SJSA1 (cell line): ENCODE results near the gene HEXIM1. TPM values are rescaled to one million over a fixed set of nuclear protein-coding genes. Genes with fewer than 3 reads are reported as not detected.

Experiments
- DNase-seq, 2 experiments: peaks; one replicate each; pipeline ENCODE4 v3.0.0-alpha.2; 2015 to 2020; ENCODE audit warnings: low spot score in 2 of 2, low read depth in 1 of 2
- H3K27ac ChIP-seq: fragments of 250-450 bp; sonication (Bioruptor Pico); 2 replicates; pipeline ENCODE4 v1.5.1; 2020; ENCODE audit warnings: mild to moderate bottlenecking, moderate library complexity
- H3K27me3 ChIP-seq: fragments of 250-450 bp; sonication (Bioruptor Pico); replicated peaks from 2 replicates; pipeline ENCODE4 v1.5.1; 2020; ENCODE audit warnings: mild to moderate bottlenecking, moderate library complexity
- H3K36me3 ChIP-seq: fragments of 250-450 bp; sonication (Bioruptor Pico); 2 replicates; pipeline ENCODE4 v1.5.1; 2020; ENCODE audit warnings: mild to moderate bottlenecking
- H3K4me1 ChIP-seq: fragments of 250-450 bp; sonication (Bioruptor Pico); replicated peaks from 2 replicates; pipeline ENCODE4 v1.6.1; 2021; ENCODE audit warnings: mild to moderate bottlenecking
- H3K4me3 ChIP-seq: fragments of 250-450 bp; sonication (Bioruptor Pico); 2 replicates; pipeline ENCODE4 v1.5.1; 2020; ENCODE audit warnings: mild to moderate bottlenecking
- H3K9me3 ChIP-seq: fragments of 250-450 bp; sonication (Bioruptor Pico); replicated peaks from 2 replicates; pipeline ENCODE4 v1.5.1; 2020; ENCODE audit warnings: mild to moderate bottlenecking
- total RNA-seq: library from RNA; depleted of rRNA; stranded (reverse); fragments of >200 nt; shearing (Covaris generic); gene quantifications from 2 replicates; pipeline ENCODE4 v1.2.3, GENCODE V29; 2014; rRNA removed

The HEXIM1 gene
- total RNA-seq, 1 experiment from 2014 or later, result 7.3 TPM

- no peaks in the 10 kb centered on the region for H3K9me3 ChIP-seq
- H3K4me1 ChIP-seq, result peaks cover 6% of the 10 kb centered on the region
- DNase-seq, result no peak
- peaks cover 4% of the 10 kb centered on the region for H3K27me3 ChIP-seq
- no peak overlapping the region for H3K4me3 ChIP-seq
- H3K36me3 ChIP-seq, result no peaks in the 10 kb centered on the region
- H3K27ac ChIP-seq, result no peak overlapping the region
Observed at GRCh38 chr17:45201457-45201856, 53.2 kb downstream of the HEXIM1 start.

Other genes starting within 250 kb of the HEXIM1 start
- 158 and 179 TPM in 2 replicates for gene EFTUD2, start 249.0 kb upstream of the HEXIM1 start, total RNA-seq
- gene GFAP, start 233.0 kb upstream of the HEXIM1 start, total RNA-seq, result not detected in 2 replicates
- gene KIF18B, start 200.7 kb upstream of the HEXIM1 start, total RNA-seq, result 7.8 and 14.0 TPM in 2 replicates
- 5.2 TPM in 1 of 2 replicates, not detected in the other for gene C1QL1, start 180.2 kb upstream of the HEXIM1 start, total RNA-seq
- 51.8 and 74.1 TPM in 2 replicates for gene DCAKD, start 96.8 kb upstream of the HEXIM1 start, total RNA-seq
- gene NMT1, start 87.2 kb upstream of the HEXIM1 start, total RNA-seq, result 126 and 144 TPM in 2 replicates
- 17.5 and 92.5 TPM in 2 replicates for gene PLCD3, start 16.0 kb upstream of the HEXIM1 start, total RNA-seq
- gene ACBD4, start 12.8 kb upstream of the HEXIM1 start, total RNA-seq, result 0.89 and 1.6 TPM in 2 replicates
- 8.0 and 10.0 TPM in 2 replicates for gene HEXIM2, start 13.4 kb downstream of the HEXIM1 start, total RNA-seq
- gene FMNL1, start 73.4 kb downstream of the HEXIM1 start, total RNA-seq, result not detected in 2 replicates
- not detected in 2 replicates for gene SPATA32, start 113.6 kb downstream of the HEXIM1 start, total RNA-seq
- 3.7 and 5.5 TPM in 2 replicates for gene MAP3K14, start 168.5 kb downstream of the HEXIM1 start, total RNA-seq